Astrocyte of the spinal cord (primary cell): ENCODE measurements around the gene ACTR3.
A peak's percentile ranks its signal among the peaks of the same experiment; 100 is the strongest.

ENCODE experiments used
- DNase-seq: peaks from one replicate; pipeline ENCODE4 v3.0.0; 2011; ENCODE audit warnings: low read depth, low spot score
- H3K4me3 ChIP-seq: 2 replicates; pipeline ENCODE4 v1.5.1; 2011; ENCODE audit warnings: low read depth, mild to moderate bottlenecking, low read length, moderate library complexity
- in situ Hi-C: cut with HindIII; loops from 2 replicates; pipeline ENCODE4 v1.10.0; 2017; ENCODE audit warnings: low sequenced_read_pairs
- TF ChIP-seq, protein P1 (sequence below): IDR thresholded peaks from 2 replicates; pipeline ENCODE4 v1.5.1; 2012; ENCODE audit warnings: low read depth, mild to moderate bottlenecking, low read length, inconsistent platforms

ACTR3 gene

DNA sequence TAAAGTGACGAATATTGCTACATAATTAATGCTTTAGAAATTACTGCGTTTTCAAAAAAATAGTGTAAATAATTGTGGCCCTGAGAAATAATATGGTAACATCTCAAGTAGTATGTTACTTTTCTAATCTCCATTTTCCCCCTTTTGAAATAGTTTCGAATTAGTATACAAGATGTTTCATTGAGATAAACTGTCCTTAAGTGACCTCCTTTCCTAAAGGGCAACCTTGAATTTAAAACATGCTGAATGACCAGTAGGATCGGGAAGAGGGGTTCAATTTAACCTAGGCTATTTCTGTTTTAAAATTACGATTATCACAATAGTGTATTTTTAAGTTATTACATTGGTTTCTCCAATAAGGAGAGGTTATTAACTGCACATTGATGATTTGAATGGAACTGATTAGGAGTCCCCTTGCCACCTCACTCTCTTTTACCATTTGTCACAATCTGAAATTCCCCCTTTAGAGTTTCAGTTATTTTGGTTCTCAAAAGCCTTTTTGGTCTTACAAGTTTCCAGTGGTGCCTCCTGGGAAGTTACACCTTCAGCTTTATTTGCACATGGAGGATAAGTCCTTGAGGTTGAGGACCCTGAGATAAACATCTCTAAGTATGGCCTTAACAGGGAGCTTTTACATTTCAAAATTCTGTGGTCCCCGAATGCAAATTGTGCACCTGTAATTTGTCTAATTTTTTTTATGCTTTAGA, 2.3 kb downstream of the ACTR3 start:
- peak overlapping the region; percentile 89 for H3K4me3 ChIP-seq
- no peak for DNase-seq
- TF ChIP-seq, protein P1, sequence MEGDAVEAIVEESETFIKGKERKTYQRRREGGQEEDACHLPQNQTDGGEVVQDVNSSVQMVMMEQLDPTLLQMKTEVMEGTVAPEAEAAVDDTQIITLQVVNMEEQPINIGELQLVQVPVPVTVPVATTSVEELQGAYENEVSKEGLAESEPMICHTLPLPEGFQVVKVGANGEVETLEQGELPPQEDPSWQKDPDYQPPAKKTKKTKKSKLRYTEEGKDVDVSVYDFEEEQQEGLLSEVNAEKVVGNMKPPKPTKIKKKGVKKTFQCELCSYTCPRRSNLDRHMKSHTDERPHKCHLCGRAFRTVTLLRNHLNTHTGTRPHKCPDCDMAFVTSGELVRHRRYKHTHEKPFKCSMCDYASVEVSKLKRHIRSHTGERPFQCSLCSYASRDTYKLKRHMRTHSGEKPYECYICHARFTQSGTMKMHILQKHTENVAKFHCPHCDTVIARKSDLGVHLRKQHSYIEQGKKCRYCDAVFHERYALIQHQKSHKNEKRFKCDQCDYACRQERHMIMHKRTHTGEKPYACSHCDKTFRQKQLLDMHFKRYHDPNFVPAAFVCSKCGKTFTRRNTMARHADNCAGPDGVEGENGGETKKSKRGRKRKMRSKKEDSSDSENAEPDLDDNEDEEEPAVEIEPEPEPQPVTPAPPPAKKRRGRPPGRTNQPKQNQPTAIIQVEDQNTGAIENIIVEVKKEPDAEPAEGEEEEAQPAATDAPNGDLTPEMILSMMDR: no peak
- in situ Hi-C loops: no loop called here

DNA sequence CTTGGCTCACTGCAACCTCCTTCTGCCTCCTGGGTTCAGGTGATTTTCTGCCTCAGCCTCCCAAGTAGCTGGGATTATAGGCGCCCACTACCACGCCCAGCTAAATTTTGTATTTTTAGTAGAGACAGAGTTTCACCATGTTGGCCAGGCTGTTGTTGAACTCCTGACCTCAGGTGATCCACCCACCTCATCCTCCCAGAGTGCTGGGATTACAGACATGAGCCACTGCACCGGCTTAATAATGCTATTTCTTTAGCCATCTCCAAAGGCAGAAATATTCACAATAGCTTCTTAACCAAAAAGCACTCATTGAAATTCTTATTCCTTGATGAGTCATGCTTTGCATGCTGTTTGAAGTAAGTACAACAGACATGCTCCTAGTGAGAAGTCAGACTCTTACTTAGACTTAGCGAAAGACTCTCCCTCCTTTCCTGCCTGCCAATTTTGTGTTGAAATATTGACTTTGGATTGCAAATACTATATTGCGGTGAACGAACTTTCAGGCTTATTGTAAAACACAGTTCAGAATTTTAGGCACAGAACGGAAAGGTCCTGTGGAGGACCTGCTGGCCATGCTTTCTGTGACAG, 4.4 kb downstream of the ACTR3 start:
- DNase-seq: peak; percentile 93
- TF ChIP-seq, protein P1: no peak
- in situ Hi-C loops: no loop called here
- H3K4me3 ChIP-seq: no peak overlapping the region

DNA sequence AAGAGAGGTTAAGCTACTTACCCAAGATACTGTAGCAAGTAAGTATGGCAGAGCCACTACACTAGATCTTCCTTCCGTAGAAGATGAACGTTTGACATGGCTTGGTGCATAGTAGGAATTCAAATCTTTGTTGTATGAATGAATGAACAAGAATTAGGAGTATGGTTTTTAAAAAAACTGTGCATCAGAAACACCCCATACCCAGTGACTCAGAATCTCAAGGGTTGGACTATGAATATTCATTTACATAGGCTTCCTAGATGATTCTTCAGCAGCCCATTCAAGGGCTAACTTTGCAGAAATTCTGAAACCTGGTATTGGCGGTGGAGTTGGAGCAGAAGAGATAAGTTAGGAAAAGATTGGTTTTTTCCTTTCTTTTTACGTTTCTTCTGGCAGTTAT, 5.4 kb downstream of the ACTR3 start:
- no peak overlapping the region for H3K4me3 ChIP-seq
- TF ChIP-seq, protein P1: no peak
- in situ Hi-C loops: no loop called here
- no peak for DNase-seq

DNA sequence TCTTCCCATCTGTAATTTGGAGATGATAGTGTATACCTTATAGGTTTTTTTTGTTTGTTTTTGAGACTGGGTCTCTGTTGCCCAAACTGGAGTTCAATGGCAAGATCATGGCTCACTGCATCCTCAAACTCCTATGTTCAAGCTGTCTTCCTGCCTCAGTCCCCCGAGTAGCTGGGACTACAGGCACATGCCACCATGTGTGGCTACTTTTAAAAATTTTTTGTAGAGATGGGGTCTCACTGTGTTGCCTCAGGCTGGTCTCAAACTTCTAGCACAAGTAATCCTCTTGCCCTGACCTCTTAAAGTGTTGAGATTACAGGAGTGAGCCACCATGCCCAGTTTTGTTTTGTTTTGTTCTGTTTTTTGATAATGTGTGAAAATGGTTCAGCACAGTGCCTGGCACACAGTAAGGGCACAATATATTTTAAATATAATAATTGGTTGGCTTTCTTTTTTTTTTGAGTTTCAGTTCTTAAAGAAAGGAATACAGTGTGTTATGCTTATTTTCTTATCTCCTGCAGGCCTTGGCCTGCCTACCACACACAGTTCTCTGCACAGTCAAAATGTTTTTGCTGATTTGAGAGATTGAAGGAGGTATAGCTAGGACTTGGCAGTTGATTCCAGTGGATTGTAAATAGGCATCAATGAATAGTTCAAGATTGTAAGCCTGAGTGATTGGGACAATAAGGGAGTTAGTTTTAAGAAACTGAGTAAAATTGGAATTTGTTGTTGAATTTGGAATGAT, 6.1 kb downstream of the ACTR3 start:
- in situ Hi-C loops: no loop called here
- TF ChIP-seq, protein P1: no peak
- DNase-seq: no peak
- H3K4me3 ChIP-seq: no peak overlapping the region

DNA sequence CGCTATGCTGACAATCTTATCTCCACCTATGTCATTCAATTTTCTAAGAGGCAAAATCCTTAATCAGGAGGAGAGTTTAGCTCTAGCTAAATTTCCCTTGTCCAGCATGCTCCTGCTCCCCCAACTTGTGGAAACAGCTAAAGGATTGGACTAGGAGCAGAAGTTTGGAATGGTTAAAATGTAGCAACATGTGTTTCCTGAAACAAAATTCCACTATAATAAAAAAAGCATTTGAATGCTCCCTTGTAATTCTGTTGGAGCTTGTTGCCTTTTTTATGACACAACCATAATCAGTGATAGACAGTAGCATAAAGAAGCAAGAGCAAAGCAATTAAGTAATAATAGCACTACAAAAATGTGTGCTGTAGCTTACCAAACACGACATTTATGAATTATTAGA, 6.9 kb downstream of the ACTR3 start:
- TF ChIP-seq, protein P1: no peak
- no peak for DNase-seq
- in situ Hi-C loops: no loop called here
- no peak overlapping the region for H3K4me3 ChIP-seq

DNA sequence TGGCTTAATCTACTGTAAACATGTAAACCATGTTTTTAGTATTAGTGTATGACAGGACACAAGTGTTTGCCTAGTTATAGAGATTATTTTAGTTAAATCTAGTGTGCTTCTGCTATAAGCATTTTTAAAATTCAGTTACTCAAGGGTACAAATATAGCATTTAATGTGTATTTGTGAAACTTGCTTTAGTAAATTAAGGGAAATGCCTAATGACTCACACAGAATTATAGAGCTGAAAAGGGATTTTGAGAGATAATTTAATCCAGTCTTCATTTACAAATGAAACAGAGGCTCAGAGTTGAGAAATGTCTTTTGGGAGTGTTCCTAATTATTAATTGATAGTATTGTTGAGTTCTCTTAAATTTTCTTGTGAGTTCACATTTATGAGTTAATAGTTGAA, 8.2 kb downstream of the ACTR3 start:
- TF ChIP-seq, protein P1: no peak
- DNase-seq: no peak
- no peak overlapping the region for H3K4me3 ChIP-seq
- in situ Hi-C loops: no loop called here
